Measurements from ENCODE around the gene CFDP1.

The CFDP1 gene

GRCh38 chr16:75319513-75320411 is 113.5 kb downstream of the CFDP1 start:
- DNase-seq (ENCODE audit: low spot score) = no peak

- no peak for DNase-seq (ENCODE audit: low spot score)
Measured at GRCh38 chr16:75318737-75319136, 114.6 kb downstream of the CFDP1 start.

GRCh38 chr16:75317532-75317931 is 115.8 kb downstream of the CFDP1 start:
- DNase-seq (ENCODE audit: low spot score) = no peak

- DNase-seq (ENCODE audit: low spot score) = no peak
Measured at GRCh38 chr16:75317101-75317522, 116.2 kb downstream of the CFDP1 start.

GRCh38 chr16:75315539-75316306 is 117.6 kb downstream of the CFDP1 start:
- no peak for DNase-seq (ENCODE audit: low spot score)

- DNase-seq (ENCODE audit: low spot score) = no peak
Measured at GRCh38 chr16:75312875-75313274, 120.4 kb downstream of the CFDP1 start.

GRCh38 chr16:75311383-75311938 is 121.8 kb downstream of the CFDP1 start:
- no peak for DNase-seq (ENCODE audit: low spot score)

- no peak for DNase-seq (ENCODE audit: low spot score)
Measured at GRCh38 chr16:75310541-75310940, 122.8 kb downstream of the CFDP1 start.

- no peak for DNase-seq (ENCODE audit: low spot score)
Measured at GRCh38 chr16:75309899-75310430, 123.3 kb downstream of the CFDP1 start.

GRCh38 chr16:75309156-75309555 is 124.1 kb downstream of the CFDP1 start:
- DNase-seq (ENCODE audit: low spot score) = no peak

GRCh38 chr16:75308011-75308410 is 125.3 kb downstream of the CFDP1 start:
- DNase-seq (ENCODE audit: low spot score) = no peak

- no peak for DNase-seq (ENCODE audit: low spot score)
Measured at GRCh38 chr16:75307506-75307905, 125.8 kb downstream of the CFDP1 start.

GRCh38 chr16:75306099-75306762 is 127.1 kb downstream of the CFDP1 start:
- no peak for DNase-seq (ENCODE audit: low spot score)

GRCh38 chr16:75305364-75306098 is 127.8 kb downstream of the CFDP1 start:
- DNase-seq (ENCODE audit: low spot score) = no peak

GRCh38 chr16:75304521-75305363 is 128.6 kb downstream of the CFDP1 start:
- DNase-seq (ENCODE audit: low spot score) = no peak

- no peak for DNase-seq (ENCODE audit: low spot score)
Measured at GRCh38 chr16:75301804-75302203, 131.5 kb downstream of the CFDP1 start.

GRCh38 chr16:75298267-75298666 is 135.0 kb downstream of the CFDP1 start:
- no peak for DNase-seq (ENCODE audit: low spot score)

- DNase-seq (ENCODE audit: low spot score) = no peak
Measured at GRCh38 chr16:75296606-75297005, 136.7 kb downstream of the CFDP1 start.

- DNase-seq (ENCODE audit: low spot score) = no peak
Measured at GRCh38 chr16:75294773-75295459, 138.4 kb downstream of the CFDP1 start.

GRCh38 chr16:75293772-75294171 is 139.5 kb downstream of the CFDP1 start:
- DNase-seq (ENCODE audit: low spot score) = no peak
